ENCODE measurements around the gene TGFB1I1.

The TGFB1I1 gene

DNA sequence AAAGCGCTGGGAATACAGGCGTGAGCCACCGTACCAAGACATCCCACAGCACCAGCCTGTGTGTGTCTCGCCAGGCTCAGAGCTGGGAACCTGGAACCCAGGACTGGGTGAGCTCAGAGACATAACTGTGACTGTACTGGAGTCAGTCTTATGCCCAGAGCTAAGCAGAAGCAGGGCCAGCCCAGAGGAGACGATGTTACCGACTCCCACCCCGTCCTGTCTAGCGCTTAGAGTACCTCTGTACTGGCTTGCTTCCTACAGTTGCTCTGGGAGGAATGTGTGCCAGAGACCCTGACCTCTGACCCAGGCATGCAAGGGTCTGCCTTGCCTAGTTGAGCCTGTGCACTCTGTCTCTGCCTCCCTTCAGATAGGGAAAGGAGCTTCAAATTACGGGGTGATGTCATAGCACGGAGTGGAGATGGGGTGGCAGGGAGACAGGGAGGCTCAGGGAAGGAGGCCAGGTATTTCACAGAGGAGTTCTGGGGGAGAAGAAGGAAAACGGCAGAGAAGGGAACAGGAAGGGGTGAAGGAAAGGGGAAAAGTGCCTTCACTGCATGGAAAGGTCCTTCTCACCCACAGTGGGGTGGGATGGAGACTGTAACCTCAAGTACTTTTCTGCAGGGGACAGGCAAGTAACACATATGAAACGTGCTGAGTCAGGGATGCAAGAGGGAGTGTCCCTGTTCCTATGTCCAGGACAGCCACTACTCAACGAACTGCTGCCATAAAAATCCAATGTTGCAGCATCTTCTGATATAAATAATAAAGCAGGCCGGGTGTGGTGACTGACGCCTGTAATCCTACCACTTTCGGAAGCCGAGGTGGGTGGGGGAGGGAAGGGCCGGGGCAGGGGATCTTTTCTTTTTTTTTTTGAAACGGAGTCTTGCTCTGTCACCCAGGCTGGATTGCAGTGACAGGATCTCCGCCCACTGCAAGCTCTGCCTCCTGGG lies 18.4 kb upstream of the TGFB1I1 start:
- no peak for DNase-seq

DNA sequence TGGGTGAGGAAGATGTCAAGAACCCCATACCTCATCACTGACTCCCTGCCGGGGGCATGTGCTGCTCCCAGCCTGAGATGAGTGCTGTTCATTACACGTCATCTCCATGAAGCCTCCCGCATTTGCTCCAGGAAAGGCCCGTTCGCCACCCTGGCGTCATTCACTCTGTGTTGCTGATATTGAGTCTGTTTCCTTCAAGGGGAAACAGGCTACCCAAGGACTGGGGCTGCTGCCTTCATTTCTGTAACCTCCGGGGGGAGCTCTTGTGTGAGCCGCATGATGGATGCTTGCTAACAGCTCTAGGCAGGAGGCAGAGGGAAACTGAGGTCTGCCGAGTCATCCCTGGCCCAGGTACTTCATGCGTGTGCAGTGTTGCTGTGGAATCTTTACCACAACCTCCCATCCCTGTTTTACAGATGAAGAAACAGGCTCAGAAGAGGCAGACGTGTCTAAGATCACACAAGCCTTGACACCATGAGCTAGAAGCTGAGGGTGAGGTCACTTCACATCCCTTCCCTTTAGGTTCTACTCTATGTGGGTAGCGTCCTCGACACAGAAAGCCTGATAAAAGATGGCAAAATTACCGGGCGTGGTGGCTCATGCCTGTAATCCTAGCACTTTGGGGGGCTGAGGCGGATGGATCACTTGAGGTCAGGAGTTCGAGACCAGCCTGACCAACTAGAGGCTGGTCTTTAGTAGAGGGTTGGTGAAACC lies 16.2 kb upstream of the TGFB1I1 start:
- no peak for DNase-seq

DNA sequence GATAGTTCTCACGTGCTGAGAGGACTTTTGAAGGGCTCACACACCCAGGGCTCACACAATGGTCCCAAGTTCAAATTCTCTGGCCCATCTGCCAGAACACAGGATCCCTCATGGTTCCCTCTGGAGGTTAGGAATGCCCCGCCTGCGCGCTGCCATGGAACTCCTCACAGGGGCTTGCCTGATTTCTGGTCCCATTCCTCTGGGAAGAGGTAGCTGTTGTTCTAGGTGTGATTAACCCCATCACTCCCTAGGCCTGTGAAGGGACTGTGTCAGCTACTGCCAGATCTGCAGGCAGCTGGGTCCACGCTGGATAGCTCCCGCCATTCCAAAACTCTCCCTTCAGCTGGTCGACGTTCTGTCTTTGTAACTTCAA lies 15.0 kb upstream of the TGFB1I1 start:
- no peak for DNase-seq

DNA sequence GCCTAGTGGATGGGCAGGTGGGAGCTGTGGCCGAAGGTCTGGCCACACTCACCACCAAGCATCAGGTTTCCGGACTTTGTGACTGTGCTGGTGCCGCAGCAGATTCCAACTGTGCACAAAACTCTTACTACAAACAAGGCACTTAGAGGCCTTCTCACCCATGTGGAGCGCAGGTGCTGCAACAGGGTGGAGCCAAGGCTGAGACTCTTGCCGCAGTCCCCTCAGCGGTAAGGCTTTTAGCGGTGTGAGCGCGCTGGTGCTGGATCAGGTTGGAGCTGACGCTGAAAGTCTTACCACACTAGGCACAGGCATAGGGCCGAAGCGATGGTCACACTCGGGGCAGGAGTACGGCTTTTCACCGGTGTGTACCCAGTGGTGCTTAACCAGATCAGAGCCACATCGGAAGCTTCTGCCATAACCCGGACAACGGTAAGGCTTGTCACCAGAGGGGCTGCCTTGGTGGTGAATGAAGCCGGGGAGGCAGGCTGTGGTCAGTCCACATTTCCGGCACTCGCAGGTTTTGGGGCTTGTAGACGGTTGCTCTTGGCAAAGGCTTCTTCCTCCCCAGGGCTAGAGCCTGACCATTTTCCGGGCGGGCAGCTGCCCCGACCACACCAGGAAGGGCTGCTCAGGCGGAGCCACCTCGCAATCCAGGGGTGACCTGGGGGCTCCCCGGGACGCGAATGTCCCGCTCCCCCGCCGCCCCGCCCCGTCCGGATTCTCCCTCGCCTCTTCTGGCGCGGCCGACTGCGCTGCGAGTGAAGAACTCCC lies 13.7 kb upstream of the TGFB1I1 start:
- DNase-seq, result peak; percentile 28

DNA sequence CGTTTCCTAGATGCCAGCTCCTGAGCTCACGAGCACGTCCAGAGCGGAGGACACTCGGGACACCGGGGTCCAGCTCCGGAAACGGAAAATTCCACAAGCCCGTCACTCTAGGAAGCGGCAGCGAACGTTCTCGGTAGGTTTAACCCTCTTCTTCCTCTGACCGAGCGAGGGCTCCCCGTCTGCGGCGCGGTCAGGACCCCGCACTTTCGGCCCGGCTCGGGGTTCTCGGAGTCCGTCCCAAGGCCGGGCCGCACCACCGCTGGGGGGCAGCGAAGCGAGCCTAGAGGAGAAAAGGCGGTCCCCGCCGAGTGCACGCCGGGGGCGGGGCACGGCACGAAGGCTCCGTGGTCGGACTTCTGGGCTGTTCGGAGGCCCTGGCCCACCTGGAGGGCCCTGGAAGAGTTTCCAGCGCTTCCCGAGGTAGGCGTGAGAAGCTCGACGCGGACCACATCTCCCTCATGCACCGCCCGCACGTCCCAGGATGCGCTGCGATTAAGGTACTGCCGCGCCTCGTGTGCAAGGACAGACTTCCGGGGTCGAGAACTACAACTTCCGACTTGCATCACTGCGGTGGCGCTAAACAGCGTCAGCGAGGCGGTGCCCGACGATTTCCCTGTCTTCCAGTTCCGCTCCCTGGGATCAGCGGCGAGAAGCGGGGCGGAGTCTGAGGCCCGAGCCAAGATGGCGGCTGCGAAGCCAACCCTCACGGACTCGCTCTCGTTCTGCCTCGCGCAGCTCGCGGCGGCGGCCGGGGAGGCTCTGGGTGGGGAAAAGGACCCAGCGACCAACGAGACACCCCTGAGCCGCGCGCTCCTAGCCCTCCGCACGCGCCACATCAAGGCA lies 12.9 kb upstream of the TGFB1I1 start, which contains the start of gene ARMC5:
Gene ARMC5 (plus strand): TSS at position 658 of the 843 bp plus-strand sequence. CDS start 24 bp downstream, at position 682.
- DNase-seq, result peak; percentile 100

DNA sequence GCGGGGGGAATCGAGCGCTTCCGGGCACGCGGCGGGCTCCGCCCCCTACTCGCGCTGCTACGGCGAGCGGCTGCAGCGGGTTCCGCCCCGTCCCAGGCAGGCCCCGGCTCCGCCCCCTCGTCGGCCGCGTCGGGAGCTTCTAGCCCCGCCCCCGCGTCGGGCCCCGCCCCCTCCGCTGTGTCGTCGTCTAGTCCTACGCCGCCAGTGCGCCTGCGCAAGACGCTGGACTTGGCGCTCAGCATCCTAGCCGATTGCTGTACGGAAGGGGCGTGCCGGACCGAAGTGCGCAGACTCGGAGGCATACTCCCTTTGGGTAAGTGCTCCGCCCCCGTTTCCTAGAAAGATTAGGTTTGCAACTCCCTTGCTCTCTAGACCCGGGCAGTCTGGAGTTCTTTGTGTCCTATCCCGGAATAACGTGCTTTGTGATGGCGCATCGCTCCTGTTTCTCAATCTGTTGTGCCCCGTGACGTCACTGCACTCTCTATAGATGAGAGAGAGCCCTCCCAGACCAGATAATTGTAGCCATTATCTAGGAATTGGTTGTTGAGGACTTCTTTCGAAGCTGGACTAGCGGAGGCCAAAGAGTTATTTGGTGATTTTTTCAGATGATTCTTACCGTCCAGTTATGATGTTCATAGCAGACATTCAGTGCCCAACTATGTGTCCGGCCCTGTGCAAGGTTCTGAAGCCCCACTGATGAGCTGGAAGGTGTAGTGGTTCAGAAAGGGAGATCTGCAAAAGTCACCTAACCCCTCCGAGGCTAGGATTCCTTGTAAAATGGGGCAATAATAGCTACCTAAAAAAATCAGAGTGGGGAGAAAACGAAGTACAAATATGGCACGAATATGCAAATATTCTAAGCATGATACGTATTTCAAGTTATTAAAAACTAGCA lies 12.0 kb upstream of the TGFB1I1 start:
- peak; percentile 100 for DNase-seq

DNA sequence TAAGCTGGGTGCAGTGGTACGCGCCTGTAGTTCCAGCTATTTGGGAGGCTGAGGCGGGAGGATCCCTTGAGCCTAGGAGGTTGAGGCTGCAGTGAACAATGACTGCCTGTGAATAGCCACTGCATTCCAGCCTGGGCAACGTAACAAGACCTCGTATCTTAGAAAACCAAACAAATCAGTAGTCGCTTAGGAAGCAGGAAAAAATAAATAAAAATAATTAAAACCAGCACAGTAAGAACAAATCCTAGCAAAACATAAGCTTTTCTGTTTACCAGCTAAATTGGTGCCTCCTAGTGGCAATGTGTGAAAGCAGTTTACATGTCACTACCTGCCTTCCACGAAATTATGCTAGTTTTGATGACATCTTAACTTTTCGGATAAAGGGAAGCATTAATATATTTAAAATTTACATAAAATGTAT lies 11.4 kb upstream of the TGFB1I1 start:
- peak; percentile 36 for DNase-seq

DNA sequence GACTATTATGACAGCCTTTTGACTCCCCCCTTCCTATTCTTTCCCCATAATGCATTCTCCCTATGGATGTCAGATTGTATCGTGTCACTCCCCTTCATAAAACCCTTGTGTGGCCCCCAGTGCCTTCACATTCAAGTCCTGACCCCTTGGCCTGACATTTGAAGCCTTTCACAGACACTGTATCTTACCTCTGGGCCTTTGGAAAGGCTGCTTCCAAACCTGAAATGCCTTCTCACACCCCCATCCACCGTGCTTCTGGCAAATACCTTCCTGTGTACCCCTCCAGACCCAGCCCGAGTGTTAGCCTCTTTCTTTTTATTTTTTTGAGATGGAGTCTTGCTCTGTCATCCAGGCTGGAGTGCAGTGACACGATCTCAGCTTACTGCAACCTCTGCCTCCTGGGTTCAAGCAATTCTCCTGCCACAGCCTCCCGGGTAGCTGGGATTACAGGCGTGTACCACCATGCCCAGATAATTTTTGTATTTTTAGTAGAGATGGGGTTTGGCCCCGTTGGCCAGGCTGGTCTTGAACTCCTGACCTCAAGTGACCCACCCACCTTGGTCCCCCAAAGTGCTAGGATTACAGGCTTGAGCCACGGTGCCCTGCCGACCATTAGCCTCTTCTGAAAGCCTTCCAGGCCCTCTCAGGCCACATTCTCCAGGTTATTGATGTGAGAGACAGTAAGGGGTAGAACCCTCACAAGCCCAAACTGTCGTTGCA lies 10.6 kb upstream of the TGFB1I1 start:
- no peak for DNase-seq

DNA sequence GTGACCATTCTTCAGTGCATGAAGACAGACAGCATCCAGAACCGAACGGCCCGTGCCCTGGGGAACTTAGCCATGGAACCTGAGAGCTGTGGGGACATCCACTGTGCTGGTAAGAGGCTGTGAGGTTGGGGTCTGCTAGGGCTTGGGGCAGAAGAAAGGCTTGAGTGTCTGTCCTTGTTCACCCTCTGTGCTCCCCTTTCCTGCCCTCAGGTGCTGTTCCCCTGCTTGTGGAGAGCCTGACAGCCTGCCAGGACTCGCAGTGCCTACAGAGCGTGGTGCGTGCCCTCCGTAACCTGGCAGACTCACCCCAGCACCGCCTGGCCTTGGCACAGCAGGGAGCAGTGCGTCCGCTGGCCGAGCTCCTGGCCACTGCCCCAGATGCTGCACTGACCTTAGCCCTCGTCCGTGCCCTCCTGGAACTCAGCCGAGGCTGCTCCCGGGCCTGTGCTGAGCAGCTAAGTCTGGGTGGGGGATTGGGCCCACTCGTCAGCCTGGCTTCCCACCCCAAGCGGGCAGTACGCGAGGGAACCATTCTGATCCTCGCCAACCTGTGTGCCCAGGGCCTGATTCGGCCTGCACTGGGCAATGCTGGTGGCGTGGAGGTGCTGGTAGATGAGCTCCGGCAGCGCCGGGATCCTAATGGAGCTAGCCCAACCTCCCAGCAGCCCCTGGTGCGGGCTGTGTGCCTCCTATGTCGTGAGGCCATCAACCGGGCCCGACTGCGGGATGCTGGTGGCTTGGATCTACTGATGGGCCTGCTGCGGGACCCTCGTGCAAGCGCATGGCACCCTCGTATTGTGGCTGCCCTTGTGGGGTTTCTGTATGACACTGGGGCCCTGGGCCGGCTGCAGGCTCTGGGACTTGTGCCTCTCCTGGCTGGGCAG lies 9.8 kb upstream of the TGFB1I1 start:
- DNase-seq, result no peak

DNA sequence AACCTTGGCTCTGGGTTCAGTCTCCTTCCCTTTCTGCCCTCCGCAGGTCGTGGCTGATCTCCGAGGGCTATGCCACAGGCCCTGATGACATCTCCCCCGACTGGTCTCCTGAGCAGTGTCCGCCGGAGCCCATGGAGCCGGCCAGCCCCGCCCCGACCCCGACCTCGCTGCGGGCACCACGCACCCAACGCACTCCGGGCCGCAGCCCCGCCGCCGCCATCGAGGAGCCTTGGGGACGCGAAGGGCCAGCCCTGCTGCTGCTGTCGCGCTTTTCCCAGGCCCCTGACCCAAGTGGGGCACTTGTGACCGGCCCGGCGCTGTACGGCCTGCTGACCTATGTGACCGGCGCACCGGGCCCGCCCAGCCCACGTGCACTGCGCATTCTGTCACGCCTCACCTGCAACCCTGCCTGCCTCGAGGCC lies 7.6 kb upstream of the TGFB1I1 start:
- DNase-seq, result no peak

DNA sequence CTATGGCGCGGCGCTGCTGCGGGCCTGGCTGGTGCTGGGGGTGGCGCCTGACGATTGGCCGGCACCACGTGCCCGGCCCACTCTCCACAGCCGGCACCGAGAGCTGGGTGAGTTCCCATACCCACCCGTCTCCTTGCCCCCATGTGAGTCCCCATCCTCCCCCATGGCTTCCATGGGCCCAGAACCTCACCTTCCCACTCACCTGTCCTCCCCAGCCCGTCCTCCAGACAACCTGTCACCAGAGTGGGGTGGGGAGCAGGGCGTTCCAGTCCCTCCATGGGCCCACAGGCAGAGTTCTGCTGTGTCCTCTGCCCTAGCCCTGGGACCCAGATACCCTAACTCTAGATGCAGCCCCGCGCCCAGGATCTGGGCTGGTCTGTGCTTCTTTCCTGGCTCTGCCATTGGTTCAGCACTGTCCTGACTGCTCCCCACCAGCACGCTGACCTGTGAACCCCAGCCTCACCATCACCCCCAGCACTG lies 7.1 kb upstream of the TGFB1I1 start:
- DNase-seq, result no peak

DNA sequence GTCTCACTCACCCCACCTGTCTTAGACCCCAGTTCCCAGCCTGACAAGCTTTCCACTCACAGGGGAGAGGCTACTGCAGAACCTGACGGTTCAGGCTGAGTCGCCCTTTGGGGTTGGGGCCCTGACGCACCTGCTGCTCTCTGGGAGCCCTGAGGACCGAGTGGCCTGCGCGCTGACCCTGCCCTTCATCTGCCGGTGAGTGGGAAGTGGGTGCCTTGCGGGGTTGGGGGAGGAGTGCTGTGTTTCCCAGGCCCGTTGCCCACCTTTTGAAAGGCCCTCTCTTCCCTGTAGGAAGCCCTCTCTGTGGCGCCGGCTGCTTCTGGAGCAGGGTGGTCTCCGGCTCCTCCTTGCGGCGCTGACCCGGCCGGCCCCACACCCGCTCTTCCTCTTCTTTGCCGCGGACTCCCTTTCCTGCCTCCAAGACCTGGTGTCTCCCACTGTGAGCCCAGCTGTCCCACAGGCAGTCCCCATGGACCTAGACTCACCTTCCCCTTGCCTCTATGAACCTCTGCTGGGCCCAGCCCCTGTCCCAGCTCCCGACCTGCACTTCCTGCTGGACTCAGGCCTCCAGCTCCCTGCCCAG lies 6.1 kb upstream of the TGFB1I1 start:
- no peak for DNase-seq

DNA sequence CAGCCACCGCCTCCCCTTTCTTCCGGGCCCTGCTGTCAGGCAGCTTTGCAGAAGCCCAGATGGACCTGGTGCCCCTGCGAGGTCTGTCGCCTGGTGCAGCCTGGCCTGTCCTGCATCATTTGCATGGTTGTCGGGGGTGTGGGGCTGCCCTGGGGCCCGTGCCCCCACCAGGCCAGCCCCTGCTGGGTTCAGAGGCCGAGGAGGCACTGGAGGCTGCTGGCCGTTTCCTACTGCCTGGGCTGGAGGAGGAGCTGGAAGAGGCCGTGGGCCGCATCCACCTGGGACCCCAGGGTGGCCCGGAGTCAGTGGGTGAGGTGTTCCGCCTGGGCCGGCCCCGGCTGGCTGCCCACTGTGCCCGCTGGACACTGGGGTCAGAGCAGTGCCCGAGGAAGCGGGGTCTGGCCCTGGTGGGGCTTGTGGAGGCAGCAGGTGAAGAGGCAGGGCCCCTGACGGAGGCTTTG lies 5.5 kb upstream of the TGFB1I1 start:
- no peak for DNase-seq

DNA sequence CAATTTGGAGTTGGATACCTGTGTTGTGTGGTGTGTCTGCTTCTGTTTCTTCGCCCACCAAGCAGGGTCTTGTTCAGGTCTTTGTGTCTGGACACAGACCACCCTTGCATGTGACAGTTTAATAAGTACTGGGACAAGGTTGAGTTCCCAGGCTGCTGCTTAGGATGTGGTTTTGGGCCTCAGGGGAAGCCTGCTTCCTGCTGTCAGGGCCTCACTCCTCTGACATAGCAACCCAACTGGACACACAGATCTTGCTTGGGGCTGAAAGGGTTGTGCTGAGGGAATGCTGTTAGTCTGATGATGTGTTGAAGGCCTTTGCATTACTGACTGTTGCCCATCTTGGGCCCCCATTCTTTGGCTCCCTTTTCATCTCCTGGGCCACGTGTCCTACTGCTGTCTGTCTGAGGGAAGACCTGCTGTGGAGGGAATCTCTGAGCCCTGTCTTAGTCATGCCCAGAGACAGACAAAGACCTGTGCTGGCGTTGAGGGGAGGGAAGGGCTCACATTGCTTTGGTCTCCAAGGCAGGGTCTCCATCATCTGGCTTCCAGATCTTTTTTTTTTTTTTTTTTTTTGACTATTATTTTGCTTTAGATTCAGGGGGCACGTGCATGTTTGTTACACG lies 4.7 kb upstream of the TGFB1I1 start:
- no peak for DNase-seq

DNA sequence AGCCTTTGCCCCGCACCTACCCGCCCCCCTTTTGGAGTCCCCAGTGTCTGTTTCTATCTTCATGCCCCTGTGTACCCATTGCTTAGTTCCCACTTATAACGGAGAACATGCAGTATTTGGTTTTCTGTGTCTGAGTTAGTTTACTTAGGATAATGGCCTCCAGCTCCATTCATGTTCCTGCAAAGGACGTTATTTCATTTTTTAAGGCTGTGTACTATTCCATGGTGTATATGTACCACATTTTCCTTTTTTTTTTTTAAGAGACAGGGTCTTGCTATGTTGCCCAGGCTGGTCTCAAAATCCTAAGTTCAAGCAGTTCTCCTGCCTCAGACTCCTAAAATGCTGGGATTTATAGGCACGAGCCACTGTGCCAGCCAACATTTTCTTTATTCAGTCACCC lies 4.1 kb upstream of the TGFB1I1 start:
- no peak for DNase-seq

DNA sequence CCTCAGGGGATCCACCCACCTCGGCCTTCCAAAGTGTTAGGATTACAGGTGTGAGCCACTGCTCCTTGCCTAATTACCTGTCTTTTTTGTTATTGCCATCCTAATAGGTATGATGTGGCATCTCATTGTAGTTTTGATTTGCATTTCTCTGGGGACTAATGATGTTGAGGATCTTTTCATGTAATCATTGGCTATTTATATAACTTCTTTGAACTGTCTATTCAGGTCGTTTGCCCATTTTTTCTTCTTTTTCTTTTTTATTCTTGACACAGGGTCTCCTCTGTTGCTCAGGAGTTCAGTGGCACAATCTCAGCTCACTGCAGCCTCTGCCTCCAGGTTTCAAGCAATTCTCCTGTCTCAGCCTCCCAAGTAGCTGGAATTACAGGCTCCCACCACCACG lies 1.3 kb upstream of the TGFB1I1 start:
- DNase-seq, result no peak

DNA sequence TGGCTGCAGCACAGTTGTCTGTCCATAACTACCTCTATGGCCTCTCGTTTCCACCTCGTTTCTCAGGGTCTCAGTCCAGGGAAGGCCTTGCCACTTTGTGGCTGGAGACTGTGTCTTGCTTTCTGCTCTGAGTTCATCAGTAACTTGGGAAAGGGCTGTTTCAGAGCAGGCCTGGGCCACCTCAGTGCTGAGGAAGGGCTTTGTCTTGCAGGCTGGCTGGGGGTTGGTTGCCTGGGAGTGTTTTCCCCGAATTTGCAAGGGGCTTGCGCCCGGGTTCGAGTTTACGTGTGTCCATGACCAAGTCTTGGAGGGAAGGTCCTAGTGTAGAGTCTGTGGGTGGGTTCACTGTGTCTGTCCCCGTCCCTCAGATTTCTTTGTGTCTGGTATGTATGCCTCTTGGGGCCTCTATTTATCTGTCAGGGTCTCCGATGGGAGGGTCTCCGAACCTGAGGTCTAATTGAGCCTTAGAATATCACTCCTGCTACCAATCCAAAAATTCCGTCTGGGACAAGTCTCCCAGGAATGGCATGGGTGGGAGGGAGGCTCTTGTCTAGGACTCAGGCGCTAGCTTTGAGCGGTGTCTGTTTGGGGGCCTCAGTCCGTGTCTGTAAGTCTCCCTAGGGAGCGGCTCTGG lies 594 bp upstream of the TGFB1I1 start:
- no peak for DNase-seq

DNA sequence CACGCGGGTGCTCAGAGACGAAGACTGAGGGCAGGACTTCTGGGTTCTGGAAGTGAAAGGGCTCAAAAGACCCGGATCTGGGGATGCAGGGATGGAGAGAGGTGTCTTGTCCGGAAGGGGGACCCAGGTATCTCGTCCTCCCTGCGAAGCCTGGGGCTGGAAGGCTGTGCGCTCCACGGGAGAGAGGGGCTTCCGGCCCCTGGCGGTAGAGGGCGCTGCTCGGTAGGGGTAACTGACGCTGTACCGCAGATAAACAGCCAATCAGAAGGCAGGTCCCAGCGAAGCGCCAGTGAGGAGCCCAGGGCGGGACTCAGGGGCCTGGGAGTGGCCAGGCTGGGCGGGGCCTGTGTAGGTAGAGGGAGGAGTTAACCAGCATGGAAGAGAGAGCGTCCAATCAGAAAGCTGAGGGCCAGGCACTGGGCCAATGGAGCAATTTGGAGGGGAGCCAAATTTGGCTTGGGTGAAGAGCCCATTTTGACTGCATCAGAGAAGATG lies 804 bp downstream of the TGFB1I1 start:
- DNase-seq, result peak; percentile 90

Data from NCI-H345 (cell line).